Skeletal muscle cell (primary cell): ENCODE results near the gene GPN2.

Experiments used
- DNase-seq: peaks from one replicate; pipeline ENCODE4 v3.0.0-alpha.2; 2010; ENCODE audit warnings: low read depth
- H3K4me3 ChIP-seq: 2 replicates; pipeline ENCODE4 v1.5.1; 2011; ENCODE audit warnings: low read depth, mild to moderate bottlenecking, control low read depth, low read length, moderate library complexity

The GPN2 gene

DNA sequence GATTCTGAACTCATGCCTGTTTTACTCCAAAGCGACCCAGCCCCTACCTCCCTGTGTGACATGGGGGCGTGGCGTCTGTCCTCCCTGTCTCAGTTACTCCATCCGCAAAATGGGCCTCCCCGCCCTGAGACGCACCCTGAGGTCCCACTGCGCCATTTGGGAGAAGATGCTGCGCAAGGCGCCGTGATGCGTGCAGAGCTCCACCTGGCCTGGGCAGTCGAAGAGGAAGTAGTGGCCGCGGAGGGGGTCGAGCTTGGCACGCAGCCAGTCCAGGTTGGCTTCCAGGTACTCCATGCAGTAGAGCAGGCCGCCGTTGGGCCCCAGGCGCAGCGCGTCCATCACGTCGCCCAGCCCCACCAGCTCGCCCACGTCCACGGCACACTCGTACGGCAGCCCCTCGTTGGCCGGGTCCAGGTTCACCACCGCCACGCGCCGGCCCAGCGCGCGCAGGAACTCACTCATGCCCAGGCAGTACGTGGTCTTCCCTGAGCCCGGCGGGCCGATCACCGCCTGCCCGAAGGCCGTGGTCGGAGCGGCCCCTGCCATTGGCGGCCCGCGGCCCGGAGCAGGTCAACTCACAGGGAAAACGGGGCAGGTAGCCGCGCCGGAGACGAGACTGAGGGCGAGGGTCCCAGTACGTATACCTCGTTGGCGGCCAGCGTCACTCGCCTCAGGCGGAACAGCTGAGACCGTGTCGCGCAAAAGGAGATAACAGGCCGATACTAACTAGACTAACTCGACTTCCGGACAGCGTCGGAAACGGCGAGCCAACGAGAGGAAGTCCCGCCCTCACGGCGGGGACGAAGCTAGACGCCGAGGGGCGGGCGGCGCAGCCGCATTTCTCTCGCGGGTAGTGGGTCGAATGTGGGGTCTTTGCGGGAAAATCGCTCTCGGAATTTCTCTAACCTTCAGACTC lies at the start of gene GPN2:
TSS of gene GPN2 (minus strand) at position 733 of the 916 bp plus-strand sequence. CDS start at position 546, 187 bp downstream.
- peak; percentile 34 for DNase-seq
- H3K4me3 ChIP-seq, result peak within 1 kb of the TSS; percentile 94

DNA sequence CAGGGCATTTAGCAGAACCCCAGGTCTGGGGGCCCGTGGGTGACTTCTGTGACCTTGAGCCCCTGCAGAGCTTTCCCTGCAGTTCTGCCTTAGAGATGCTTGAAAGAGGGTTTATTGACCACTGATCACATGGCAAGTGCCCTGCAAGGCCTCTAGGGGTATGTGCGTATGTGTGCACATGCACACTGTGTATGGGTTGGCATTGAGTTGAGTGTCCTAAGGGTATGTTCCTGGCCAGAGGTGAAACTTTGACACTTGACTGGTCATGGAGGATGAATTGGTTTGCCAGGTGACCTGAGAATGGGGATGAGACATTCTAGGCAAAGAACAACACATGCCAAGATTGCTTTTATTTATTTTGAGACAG lies 48.6 kb upstream of the GPN2 start:
- no peak for DNase-seq
- H3K4me3 ChIP-seq, result no peak overlapping the region

DNA sequence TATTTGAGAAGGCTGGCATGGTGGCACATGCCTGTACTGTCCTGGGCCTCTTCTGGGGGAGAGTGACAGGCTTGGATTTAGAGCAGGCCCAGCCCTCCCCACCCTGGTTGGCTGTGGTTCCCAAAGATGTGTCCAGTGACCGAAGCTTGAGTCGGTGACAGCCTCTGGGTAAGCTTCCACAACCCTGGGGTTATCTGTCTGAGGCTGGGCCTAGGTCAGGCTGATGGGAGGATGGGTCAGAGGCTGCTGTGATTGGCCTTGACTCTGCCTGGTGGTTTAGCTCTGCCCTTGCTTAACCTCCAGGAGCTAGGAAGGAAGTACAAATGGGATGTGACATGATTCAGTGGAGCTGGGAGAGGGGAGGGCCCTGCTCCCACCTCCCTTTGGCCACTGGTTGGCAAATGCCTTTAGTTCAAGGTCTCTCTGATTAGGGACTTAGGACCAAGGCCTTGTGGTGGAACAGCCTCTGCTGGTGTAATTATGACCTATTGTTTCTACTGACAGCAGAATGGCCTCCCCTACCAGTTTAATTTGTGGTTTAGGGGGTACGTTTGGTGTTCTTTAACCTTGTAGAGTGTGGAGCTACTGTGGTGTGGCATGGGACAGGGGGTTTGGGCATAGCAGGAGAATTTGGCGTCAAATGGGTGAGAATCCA lies 48.0 kb upstream of the GPN2 start:
- no peak for DNase-seq
- no peak overlapping the region for H3K4me3 ChIP-seq

DNA sequence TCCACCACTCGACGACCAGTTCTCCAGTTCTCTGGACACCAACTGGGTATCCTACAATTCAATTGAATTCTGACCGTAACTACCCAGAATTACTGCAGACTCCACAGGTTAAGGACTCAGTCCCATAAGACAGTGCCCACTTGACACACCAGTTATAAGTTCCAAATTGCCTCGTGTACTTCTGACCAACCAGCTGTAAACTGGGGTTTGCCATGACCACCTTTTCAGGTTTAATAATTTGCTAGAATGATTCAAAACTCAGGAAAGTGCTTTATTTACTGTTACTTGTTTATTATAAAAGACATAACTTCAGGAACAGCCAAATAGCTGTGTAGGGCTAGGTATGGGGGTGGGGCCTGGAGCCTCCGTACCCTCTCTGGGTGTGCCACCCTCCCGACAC lies 46.7 kb upstream of the GPN2 start:
- DNase-seq, result no peak
- H3K4me3 ChIP-seq, result no peak overlapping the region

DNA sequence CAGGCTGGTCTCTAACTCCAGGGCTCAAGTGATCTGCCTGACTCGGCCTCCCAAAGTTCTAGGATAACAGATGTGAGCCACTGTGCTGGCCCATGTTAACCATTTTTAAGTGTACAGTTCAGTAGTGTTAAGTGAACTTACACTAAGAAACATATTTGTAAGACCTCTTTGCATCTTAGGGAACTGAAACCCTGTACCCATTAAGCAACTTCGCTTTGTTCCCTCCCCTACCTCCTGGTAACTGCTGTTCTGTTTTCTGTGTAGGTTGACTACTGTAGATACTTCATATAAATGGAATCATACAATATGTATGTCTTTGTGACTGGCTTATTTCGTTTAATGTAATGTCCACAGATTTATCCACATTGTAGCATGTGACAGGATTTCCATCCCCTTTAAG lies 42.4 kb upstream of the GPN2 start:
- DNase-seq, result no peak
- H3K4me3 ChIP-seq, result no peak overlapping the region

DNA sequence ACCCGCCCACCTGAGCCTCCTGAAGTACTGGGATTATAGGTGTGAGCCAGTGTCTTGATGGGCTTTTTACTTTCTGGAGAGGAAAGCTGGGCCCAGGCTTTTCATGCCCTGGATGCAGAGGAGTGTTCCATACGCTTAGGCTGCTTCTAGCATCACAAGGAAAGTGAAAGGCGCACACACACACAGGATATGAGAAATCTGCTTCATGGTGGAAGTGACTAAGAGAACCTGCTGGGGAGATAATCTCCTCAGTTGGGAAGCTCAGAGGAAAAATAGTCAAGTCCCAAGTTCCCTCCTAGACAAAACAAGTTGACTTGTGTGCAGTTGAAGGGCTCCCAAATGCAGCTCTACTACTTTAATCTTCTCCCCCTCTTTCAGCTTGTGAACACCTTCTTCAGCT lies 33.6 kb upstream of the GPN2 start:
- H3K4me3 ChIP-seq, result no peak overlapping the region
- no peak for DNase-seq

DNA sequence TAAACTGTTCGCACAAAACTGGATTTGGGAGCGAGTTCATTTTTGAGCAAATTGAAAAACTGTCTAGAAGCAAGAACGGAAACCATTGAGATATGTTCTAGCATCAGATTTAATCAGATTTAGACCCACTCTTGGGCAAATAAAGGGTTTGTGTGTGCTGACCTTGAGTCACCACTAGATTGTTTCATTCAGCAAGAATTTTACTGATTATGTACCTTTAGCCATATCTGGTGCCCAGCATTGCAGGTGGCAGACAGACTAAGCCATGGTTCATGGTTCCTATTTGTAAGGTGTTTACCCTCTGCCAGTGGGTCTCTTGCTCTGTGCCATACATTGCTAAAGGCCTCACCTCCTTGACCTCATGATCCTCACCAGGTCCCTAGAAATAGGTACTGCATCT lies 32.8 kb upstream of the GPN2 start:
- DNase-seq, result no peak
- peak overlapping the region; percentile 91 for H3K4me3 ChIP-seq

DNA sequence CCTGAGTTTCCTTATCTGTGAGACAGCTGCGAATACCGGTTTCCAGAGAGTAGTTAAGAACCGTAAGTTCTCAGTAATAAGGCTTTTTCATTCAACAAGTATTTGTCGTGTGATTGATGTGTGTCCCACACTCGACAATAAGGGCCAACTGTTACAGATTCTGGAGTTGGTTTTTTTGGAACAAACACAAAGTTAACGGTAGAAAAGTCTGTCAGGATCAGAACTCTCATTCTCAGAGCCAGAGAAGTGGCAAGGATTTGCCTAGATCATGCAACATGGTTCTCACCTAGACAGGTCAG lies 32.3 kb upstream of the GPN2 start:
- peak overlapping the region; percentile 91 for H3K4me3 ChIP-seq
- no peak for DNase-seq

DNA sequence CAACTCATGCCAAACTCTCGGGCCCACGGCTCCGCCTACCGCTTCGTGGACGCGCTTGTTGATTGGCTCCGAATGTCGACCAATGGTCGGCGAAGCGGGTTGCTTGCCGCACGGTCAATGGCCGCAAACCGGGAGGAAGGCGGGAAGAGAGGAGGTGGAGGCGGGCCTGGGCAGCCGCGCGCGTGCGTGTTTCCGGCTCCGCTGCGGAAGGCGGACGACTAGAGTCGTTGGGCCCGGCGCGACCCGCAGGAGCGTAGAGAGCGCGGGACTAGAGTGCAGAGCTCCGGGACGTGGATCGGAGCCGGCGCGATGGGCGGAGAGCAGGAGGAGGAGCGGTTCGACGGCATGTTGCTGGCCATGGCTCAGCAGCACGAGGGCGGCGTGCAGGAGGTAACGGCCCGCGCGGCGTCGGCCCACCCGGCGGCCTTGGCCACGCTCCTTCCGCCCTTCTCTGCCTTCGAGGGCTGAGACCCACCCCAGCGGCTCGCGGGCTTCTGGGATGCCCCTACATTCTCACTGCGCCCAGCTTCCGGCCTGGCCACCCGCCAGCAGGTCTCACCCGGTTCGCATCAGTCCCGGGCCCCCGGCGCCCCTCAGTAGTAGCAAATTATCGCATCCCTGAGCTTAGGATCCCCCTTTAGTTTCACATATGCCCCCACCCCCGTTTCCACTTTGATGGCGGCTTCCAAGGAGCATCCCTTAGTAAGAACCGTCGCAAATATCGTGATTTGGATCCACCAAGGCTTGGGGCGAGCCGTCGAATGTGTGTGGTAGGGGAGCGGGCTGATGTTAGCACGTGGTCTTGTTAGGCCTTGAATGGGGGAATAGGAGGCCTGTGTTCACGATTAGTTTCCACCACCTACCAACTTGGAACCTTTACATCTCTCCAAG lies 31.7 kb upstream of the GPN2 start, which contains the start of gene NUDC:
TSS of gene NUDC (plus strand) at position 204 of the 891 bp plus-strand sequence. CDS start at position 310, 106 bp downstream.
- H3K4me3 ChIP-seq, result peak within 1 kb of the TSS; percentile 91
- DNase-seq, result peak; percentile 87

DNA sequence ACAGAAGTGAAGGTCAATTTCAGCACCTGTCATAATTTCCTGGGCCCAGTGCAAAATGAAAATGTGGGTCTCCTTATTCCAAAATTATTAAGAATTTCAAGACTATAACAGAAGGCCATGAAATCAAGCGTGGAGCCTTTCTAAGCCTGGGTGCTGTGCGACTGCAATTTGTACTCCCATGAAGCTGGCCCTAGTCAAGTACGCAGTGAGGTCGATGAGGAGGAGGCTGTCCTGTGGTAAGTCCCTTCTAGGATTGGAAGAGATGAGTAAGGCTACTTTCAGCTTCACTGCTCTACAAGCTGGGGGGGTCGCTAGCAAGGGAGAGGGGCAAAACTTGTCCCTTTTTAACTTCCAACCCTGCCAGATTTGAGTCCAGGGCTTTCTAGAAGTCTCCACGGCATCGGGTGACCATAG lies 31.1 kb upstream of the GPN2 start:
- peak overlapping the region; percentile 91 for H3K4me3 ChIP-seq
- DNase-seq, result no peak

DNA sequence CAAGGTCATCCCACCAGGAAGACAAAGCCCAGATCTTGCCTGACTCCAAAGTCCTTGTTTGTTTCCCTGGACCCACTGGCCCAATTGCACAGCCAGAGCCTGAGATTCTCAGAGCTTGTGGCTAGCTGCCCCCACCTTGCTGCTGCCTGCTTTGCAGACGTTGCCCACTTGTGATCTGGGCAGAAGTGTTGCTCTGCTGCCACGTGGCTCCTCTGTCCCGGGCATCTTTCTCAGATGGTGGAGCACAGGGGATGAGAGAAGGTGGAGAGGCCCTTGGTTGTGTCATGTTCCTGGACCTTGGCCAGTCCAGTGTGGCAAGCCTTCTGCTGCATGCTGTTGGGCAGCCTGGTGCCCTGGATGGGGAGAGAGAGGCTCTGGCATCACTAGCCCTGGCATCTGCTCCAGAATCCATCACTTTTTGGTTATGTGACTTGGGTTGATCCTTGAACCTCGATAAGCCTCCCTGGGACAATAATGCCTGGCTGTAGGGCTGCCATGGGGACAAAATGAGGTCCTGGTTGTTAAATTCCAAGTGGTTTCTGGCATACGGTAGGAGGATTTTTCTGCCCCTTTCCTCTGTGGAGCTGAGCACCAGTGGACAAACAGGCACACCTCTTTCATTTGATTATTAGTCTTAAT lies 25.2 kb upstream of the GPN2 start:
- no peak overlapping the region for H3K4me3 ChIP-seq
- DNase-seq, result no peak

DNA sequence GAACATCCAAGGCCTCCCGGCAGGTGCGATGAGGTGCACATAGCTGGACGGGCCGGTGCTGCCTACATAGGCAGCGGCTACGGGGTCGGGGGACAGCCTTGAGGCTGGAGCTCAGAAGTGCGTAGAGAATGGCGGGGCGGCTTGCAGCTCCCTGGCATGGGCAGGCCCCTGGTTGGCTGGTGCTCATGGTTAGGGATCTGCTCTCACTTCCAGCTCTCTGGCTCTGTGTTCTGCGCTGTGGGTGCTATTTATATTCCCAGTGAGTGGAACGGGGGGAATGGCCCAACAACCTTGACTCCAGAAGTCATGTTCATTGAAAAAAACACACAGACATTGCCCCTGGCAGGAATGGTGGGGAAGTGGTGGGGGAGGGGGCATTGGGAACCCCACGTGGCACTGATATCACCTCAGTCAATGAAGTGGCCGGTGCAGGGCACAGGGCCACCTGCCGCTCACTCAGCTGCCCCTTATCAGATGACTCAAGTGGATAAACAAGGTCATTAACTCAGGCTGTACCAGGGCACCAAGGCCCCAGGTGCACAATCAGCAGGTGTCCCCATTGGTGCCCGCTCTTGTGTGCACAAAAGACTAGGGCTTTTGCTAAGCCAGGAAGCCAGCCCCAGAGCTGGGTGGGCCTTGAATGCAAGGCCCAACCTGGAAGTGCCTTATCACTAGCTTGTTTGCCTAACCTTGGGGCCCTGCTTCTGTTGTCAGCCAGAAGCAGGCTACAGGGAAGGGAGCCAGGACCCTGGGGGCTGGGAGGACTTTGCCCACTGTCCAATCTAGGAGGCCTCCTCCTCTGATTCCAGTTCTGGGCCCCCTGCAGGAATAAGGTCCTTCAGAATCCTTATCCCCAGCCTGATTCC lies 23.9 kb upstream of the GPN2 start, which contains the start of gene NR0B2:
TSS of gene NR0B2 (minus strand) at position 222 of the 866 bp plus-strand sequence. CDS start at position 187, 35 bp downstream.
- no peak for DNase-seq
- H3K4me3 ChIP-seq, result no peak within 1 kb of the TSS

DNA sequence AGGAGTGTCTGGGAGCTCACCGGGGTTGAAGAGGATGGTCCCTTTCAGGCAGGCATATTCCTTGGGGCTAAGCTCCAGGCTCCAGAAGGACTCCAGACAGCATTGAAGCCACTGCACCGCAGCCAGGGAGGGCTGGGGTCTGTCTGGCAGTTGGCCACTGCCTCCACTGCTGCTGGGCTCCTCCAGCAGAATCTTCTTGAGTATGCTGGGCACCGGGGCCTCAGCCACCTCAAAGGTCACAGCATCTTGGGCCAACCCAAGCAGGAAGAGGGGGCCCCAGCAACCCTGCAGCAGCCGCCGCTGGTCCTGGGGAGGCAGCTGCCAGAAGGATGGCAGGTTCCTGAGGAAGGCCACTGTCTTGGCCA lies 23.3 kb upstream of the GPN2 start:
- H3K4me3 ChIP-seq, result no peak overlapping the region
- DNase-seq, result no peak

DNA sequence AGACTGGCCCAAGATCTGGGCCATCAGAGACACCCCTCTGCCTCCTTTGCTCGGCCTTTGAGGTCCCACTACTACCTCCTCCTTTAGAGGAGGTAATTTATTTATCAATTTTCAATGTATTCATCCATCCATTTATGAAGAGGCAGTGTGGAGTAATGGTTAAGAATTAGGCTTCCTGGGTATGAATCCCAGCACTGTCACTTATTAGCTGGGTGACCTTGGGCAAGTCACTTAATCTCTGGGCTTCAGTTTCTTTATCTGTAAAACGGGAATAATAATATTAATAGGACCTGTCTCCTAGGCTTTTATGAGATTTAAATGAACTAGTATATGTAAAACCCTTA lies 22.0 kb upstream of the GPN2 start:
- no peak overlapping the region for H3K4me3 ChIP-seq
- no peak for DNase-seq

DNA sequence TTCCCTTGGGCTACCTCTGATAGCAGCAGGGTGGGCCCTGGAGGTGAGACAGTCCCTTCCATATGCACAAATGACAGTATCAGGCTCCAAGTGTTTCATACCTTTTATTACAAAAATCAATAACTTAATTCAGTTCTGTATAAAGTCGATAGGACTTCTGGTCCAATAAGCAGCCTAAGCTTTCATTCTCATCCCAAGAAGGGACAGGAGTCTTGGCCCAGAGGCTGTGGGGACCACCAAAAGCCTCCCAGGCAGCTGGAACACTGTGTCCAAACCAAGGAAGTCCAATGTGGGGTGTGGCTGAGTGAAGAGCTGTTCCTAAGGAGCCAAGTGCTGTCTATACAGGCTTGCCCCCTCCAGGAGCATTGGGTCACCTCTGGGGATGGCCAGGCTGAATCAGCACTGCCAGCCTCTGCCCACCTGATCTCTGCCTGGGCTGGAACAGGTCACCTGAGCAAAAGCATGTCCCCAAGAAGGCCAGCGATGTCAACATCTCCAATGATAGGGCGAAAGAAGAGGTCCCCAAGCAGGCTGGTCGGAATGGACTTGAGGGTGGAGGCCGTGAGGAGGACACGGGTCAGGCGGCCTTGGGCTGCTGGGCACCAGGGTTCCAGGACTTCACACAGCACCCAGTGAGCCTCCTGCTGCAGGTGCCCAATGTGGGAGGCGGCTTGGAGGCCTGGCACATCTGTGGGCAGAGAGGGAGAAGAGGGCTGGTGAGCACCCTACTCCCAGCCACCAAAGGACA lies 21.5 kb upstream of the GPN2 start:
- H3K4me3 ChIP-seq, result no peak overlapping the region
- no peak for DNase-seq

DNA sequence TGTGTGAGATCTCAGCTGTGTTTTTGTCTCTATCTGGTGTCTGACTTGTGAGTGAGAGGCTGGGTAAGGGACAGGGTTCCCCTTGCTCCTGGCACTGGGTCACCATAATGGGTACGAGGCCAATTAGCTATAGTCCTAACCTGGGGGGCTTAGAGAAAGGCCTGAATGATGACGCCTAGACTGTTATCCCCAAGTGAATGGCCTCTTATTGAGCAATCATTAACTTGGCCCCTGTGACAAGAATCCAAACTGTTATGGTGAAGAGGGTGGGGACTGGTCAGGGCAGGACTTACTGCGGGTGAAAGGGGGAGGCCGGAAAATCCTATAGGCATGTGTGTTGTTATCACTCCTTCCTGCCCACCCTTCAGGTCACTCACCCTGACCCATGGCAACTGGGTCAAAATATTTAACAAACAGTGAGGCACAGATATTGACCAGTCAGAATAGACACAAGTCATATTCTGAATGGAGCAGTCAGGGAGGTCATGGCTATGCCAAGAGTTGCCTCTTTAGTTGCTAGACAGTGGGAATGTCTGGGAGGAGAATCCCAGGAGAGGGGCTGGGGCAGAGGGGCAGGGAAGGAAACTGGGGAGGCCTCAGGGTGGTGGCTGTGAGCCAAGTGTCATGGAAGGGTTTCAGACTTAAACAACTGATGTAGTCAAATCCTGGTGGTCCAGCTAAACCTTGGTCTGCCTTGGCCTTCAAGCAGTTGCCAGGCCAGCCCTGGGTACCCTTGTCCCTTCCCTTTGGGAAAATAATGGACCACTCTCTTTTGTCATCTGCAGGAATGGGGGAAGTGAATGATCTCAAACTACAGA lies 20.5 kb upstream of the GPN2 start:
- no peak overlapping the region for H3K4me3 ChIP-seq
- no peak for DNase-seq

DNA sequence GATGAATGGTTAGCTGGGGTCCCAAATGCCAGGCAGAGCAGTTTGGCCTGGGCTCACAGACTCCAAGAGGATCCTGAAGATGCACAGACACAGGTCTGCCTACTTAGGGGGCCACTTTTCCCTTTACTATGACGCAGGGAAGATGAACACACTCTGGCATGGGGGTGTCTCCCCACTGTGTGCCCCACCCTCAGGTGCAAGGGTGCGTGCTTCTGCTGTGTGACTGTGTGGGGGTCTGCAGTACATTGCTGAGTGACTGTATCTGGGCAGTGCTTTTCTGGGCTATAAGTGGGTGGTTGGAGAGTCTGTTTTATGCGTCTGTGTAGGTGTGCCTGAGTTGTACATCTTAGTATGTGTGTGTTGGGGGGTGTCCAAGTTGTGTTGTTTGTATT lies 19.9 kb upstream of the GPN2 start:
- H3K4me3 ChIP-seq, result no peak overlapping the region
- DNase-seq, result no peak
